ENCODE data around the gene PHF3. TPM values are rescaled to one million over a fixed set of nuclear protein-coding genes. Genes with fewer than 3 reads are reported as not detected.

Gene PHF3
- total RNA-seq: 16.1 and 26.2 TPM in 2 replicates

GRCh38 chr6:63635588-63636517 lies at the start of gene PHF3:
Gene PHF3 (plus strand): TSS chr6:63635802. CDS start chr6:63646552, 10,750 bp downstream.

Other genes starting within 250 kb of the PHF3 start
- 19.8 and 25.1 TPM in 2 replicates for gene PTP4A1, start 63.3 kb upstream of the PHF3 start, total RNA-seq

Data from myometrial cell (primary cell).